Calu3 (cell line): ENCODE results near the gene MMP20. TPM values are rescaled to one million over a fixed set of nuclear protein-coding genes. Genes with fewer than 3 reads are reported as not detected.

Source experiments
- BruUV-seq: library from RNA; stranded (reverse); fragments of 400-500 nt; replicated peaks from 2 replicates; lab custom pipeline; 2021; lab: Mats Ljungman, UMichigan
- CTCF ChIA-PET: fragments of 300-600 bp; sonication (Branson Sonifier 250); formaldehyde crosslinking; loops from one replicate; lab custom pipeline; 2022; ENCODE audit warnings: antibody characterized with exemption; lab: Charles Lee
- DNase-seq: peaks from one replicate; pipeline ENCODE4 v3.0.0; 2022
- H3K27ac Mint-ChIP-seq: one replicate; pipeline ENCODE4 v1.8.0; 2022; ENCODE audit warnings: mixed read lengths; ENCODE audit not compliant: unreplicated experiment
- H3K27me3 Mint-ChIP-seq: one replicate; pipeline ENCODE4 v1.8.0; 2022; ENCODE audit warnings: mixed read lengths; ENCODE audit not compliant: unreplicated experiment
- H3K36me3 Mint-ChIP-seq: one replicate; pipeline ENCODE4 v1.8.0; 2022; ENCODE audit warnings: mild to moderate bottlenecking, moderate library complexity, mixed read lengths; ENCODE audit not compliant: insufficient read depth, unreplicated experiment
- H3K4me1 Mint-ChIP-seq: one replicate; pipeline ENCODE4 v1.8.0; 2022; ENCODE audit warnings: mild to moderate bottlenecking, low read depth, mixed read lengths; ENCODE audit not compliant: unreplicated experiment
- H3K4me3 Mint-ChIP-seq: one replicate; pipeline ENCODE4 v1.8.0; 2022; ENCODE audit warnings: mild to moderate bottlenecking, low read depth, moderate library complexity, mixed read lengths; ENCODE audit not compliant: unreplicated experiment
- H3K9me3 Mint-ChIP-seq: one replicate; pipeline ENCODE4 v1.8.0; 2022; ENCODE audit warnings: low read depth, mixed read lengths; ENCODE audit not compliant: unreplicated experiment
- intact Hi-C: fragments of 100-400 bp; cut with micrococcal nuclease; formaldehyde crosslinking; loops from one replicate; pipeline ENCODE4 v1.10.0; 2022; ENCODE audit not compliant: unreplicated experiment
- total RNA-seq: library from RNA; stranded (reverse); gene quantifications from 2 replicates; pipeline ENCODE4 v1.2.3, GENCODE V29; 2022
- TF ChIP-seq, protein P1 (sequence below): fragments of 200-600 bp; IDR thresholded peaks from one replicate; pipeline ENCODE4 v1.8.0; 2022; ENCODE audit warnings: antibody characterized with exemption; ENCODE audit not compliant: unreplicated experiment

MMP20 gene
- total RNA-seq, 1 experiment from 2014 or later, result not detected

DNA sequence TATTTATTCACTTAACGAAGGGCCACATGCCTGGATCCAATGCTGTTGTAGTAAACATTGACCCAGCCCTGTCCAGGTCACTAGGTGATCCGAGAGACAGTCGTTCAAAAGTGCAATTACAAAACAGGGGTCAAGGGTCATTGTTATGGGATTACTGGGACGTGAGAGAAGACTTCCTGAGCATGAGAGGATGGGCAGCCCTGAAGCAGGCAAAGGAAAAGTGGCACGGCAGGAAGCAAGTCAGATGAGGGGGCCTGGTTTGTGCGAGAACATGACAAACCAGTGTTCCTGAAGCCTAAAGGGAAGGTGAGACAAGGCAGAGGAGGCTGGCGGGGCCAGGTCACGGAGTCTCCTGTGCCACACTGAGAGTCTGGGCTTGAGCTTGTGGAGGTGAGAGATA lies 15.8 kb upstream of the MMP20 start:
- TF ChIP-seq, protein P1, sequence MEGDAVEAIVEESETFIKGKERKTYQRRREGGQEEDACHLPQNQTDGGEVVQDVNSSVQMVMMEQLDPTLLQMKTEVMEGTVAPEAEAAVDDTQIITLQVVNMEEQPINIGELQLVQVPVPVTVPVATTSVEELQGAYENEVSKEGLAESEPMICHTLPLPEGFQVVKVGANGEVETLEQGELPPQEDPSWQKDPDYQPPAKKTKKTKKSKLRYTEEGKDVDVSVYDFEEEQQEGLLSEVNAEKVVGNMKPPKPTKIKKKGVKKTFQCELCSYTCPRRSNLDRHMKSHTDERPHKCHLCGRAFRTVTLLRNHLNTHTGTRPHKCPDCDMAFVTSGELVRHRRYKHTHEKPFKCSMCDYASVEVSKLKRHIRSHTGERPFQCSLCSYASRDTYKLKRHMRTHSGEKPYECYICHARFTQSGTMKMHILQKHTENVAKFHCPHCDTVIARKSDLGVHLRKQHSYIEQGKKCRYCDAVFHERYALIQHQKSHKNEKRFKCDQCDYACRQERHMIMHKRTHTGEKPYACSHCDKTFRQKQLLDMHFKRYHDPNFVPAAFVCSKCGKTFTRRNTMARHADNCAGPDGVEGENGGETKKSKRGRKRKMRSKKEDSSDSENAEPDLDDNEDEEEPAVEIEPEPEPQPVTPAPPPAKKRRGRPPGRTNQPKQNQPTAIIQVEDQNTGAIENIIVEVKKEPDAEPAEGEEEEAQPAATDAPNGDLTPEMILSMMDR, result no peak
- BruUV-seq, result no TSS peak
- no peak overlapping the region for H3K27ac Mint-ChIP-seq
- DNase-seq, result no peak
- CTCF ChIA-PET, result no interaction called here
- H3K4me3 Mint-ChIP-seq, result no peak overlapping the region
- no peaks in the 10 kb centered on the region for H3K9me3 Mint-ChIP-seq
- no peaks in the 10 kb centered on the region for H3K36me3 Mint-ChIP-seq
- peaks cover 26% of the 10 kb centered on the region for H3K4me1 Mint-ChIP-seq
- intact Hi-C loops, result no loop called here
- no peaks in the 10 kb centered on the region for H3K27me3 Mint-ChIP-seq

DNA sequence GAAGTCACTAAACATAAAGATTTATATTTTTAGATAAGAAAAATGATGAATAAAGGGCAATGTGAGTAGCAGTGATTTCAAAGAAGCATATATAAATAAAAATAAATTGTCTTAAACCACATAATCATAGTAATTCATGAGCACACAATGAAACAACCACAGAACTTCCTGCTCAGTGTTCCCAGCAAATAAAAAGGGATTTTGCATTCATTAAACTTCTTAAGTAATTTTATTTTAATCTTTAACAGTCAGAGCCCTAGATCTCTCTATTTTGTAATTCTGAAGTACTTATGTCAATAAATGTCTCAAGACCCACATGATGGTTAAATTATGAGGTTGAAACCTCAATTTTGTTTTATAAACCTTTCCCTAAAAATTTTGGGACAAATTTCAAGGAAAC lies 14.5 kb upstream of the MMP20 start:
- no peak overlapping the region for H3K27ac Mint-ChIP-seq
- CTCF ChIA-PET, result no interaction called here

DNA sequence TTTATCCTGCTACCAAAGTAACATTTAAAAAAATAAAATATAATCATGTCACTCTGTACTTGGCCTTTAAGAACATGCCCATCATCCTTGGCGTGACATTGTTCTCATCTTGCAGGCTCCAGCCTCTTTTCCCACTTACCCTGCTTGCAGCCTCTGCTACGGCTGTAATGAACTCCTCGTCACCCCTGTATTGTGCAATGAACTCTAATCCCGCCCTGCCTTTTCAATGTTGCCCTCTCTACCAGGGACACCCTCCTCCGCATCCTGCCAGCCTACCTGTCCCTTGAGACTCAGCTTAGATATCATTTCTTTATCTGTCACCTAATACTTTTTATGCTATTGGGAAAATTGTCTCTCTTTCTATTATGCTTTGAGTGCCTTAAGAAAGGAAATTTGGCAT lies 12.6 kb upstream of the MMP20 start:
- H3K9me3 Mint-ChIP-seq, result no peaks in the 10 kb centered on the region
- no peak overlapping the region for H3K4me3 Mint-ChIP-seq
- TF ChIP-seq, protein P1, result no peak
- no peaks in the 10 kb centered on the region for H3K27me3 Mint-ChIP-seq
- intact Hi-C loops, result no loop called here
- peak; percentile 39 for DNase-seq
- no peak overlapping the region for H3K27ac Mint-ChIP-seq
- no peaks in the 10 kb centered on the region for H3K36me3 Mint-ChIP-seq
- CTCF ChIA-PET, result no interaction called here
- H3K4me1 Mint-ChIP-seq, result peaks cover 26% of the 10 kb centered on the region
- no TSS peak for BruUV-seq

More for the DNA sequence above, 14.5 kb upstream of the MMP20 start:
- H3K36me3 Mint-ChIP-seq, result no peaks in the 10 kb centered on the region
- intact Hi-C loops, result no loop called here
- peaks cover 26% of the 10 kb centered on the region for H3K4me1 Mint-ChIP-seq
- no peaks in the 10 kb centered on the region for H3K9me3 Mint-ChIP-seq
- DNase-seq, result no peak
- TF ChIP-seq, protein P1, result no peak
- no peaks in the 10 kb centered on the region for H3K27me3 Mint-ChIP-seq
- no peak overlapping the region for H3K4me3 Mint-ChIP-seq
- BruUV-seq, result no TSS peak

DNA sequence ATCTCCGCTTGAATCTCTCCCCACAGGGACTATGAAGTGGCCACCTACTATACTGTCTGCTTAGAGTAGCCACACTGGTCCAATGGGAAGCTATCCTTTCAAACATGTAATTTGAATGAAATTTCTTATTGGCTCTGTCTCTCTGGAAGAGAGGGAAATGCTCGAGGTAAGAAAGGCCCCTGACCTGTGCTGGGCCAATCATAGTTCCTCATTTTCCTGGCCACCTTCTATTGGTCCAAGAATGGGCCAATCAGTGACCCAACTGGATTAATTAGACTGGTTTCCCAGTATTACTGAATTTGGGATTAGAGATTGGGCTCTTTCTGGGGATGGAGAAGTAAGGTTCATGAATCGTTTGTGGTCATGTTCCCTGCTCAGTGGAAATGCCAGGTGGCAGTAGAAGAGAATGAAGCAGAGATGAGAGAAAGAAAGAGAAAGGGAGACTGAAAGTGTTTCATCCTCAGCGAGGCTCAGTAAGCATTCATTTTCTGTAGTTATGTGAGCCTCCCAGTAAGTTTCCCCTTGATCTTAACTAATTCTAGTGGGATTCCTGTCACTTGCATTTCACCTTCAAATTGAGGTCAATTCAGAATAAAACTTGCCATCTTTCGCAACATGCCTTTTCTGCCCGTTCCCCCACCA lies 8.4 kb upstream of the MMP20 start:
- DNase-seq, result no peak
- no peaks in the 10 kb centered on the region for H3K36me3 Mint-ChIP-seq
- intact Hi-C loops, result no loop called here
- peaks cover 9% of the 10 kb centered on the region for H3K4me1 Mint-ChIP-seq
- H3K4me3 Mint-ChIP-seq, result no peak overlapping the region
- TF ChIP-seq, protein P1, result no peak
- CTCF ChIA-PET, result interaction anchor here (0.7 kb wide), 1 partner anchor 702 kb away, joined by 3 read pairs; no protein-coding TSS in a partner anchor
- no peak overlapping the region for H3K27ac Mint-ChIP-seq
- no TSS peak for BruUV-seq
- H3K27me3 Mint-ChIP-seq, result no peaks in the 10 kb centered on the region
- no peaks in the 10 kb centered on the region for H3K9me3 Mint-ChIP-seq
